ENCODE measurements around the gene VWA5A.
"Not testable (repeated sequence)": the region's sequence is repeated elsewhere in the genome, so short reads cannot be mapped to it uniquely, and the experiment has no call there.

DNA sequence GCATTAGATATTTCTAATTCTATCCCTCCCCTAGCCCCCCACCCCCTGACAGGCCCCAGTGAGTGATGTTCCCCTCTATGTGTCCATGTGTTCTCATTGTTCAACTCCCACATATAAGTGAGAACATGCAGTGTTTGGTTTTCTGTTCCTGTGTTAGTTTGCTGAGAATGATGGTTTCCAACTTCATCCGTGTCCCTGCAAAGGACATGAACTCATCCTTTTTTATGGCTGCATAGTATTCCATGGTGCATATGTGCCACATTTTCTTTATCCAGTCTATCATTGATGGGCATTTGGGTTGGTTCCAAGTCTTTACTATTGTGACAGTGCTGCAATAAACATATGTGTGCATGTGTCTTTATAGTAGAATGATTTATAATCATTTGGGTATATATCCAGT lies 11.9 kb downstream of the VWA5A start:
- TF ChIP-seq, protein P1, sequence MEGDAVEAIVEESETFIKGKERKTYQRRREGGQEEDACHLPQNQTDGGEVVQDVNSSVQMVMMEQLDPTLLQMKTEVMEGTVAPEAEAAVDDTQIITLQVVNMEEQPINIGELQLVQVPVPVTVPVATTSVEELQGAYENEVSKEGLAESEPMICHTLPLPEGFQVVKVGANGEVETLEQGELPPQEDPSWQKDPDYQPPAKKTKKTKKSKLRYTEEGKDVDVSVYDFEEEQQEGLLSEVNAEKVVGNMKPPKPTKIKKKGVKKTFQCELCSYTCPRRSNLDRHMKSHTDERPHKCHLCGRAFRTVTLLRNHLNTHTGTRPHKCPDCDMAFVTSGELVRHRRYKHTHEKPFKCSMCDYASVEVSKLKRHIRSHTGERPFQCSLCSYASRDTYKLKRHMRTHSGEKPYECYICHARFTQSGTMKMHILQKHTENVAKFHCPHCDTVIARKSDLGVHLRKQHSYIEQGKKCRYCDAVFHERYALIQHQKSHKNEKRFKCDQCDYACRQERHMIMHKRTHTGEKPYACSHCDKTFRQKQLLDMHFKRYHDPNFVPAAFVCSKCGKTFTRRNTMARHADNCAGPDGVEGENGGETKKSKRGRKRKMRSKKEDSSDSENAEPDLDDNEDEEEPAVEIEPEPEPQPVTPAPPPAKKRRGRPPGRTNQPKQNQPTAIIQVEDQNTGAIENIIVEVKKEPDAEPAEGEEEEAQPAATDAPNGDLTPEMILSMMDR (conservative IDR thresholded peaks at IDR 0.05 in 1 of 2, IDR thresholded peaks at IDR 0.05 in 1 of 2; ENCODE audit: extremely low read depth in 1 of 2, insufficient read depth in 1 of 2, low read depth in 1 of 2, low read length in 2 of 2) = not testable (repeated sequence)
- TF ChIP-seq EZH2 (IDR thresholded peaks at IDR 0.05; ENCODE audit: borderline replicate concordance, low read length) = not testable (repeated sequence)
